ENCODE results near the gene RAD17.

DNA sequence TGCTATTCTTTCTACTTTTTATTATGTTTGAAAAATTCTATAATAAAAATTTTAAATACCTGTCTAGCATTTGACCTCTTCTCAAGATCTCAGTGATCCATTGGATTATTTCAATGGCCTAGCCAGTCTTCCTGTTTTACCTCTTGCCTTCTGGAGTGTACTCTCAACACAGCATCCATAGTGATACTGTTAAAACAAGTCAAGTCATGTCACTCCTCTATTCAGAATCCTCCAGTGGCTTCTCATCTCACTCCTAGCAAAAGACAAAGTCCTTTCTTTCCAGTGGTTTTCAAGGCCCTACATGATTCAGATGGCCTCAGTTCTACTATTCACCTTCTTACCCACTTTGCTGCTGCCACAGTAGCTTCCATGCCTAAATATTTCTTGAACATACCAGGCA lies 47.1 kb downstream of the RAD17 start:
- TF ChIP-seq, protein P1, sequence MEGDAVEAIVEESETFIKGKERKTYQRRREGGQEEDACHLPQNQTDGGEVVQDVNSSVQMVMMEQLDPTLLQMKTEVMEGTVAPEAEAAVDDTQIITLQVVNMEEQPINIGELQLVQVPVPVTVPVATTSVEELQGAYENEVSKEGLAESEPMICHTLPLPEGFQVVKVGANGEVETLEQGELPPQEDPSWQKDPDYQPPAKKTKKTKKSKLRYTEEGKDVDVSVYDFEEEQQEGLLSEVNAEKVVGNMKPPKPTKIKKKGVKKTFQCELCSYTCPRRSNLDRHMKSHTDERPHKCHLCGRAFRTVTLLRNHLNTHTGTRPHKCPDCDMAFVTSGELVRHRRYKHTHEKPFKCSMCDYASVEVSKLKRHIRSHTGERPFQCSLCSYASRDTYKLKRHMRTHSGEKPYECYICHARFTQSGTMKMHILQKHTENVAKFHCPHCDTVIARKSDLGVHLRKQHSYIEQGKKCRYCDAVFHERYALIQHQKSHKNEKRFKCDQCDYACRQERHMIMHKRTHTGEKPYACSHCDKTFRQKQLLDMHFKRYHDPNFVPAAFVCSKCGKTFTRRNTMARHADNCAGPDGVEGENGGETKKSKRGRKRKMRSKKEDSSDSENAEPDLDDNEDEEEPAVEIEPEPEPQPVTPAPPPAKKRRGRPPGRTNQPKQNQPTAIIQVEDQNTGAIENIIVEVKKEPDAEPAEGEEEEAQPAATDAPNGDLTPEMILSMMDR (IDR thresholded peaks at IDR 0.05) = no peak
- no peak for TF ChIP-seq ZFX (IDR thresholded peaks at IDR 0.05; ENCODE audit: borderline replicate concordance)

Data from 22Rv1 (cell line).